ENCODE data around the gene LIMA1. TPM values are rescaled to one million over a fixed set of nuclear protein-coding genes. Genes with fewer than 3 reads are reported as not detected.
A peak's percentile ranks its signal among the peaks of the same experiment; 100 is the strongest.

Gene LIMA1
- total and polyA plus RNA-seq, 9 of the 15 experiments (the other 6 are each of a cell fraction or from before 2014, with no cell fraction given), result 20.2 to 37.8 (median 27.3) TPM

DNA sequence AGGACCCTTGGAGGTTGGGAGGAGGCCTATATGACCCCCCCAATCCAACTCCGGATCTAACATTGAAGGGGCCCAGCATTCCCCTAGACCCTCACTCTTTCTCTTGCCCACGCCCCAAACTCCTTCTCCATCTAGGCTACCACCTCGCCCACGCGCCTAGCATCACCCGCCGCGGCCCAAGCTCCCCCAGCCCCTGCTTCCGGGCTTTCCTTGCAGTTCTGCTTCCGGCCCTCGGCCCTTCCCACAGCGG is 116.6 kb downstream of the LIMA1 start (continued):
- TF ChIP-seq, protein P1, sequence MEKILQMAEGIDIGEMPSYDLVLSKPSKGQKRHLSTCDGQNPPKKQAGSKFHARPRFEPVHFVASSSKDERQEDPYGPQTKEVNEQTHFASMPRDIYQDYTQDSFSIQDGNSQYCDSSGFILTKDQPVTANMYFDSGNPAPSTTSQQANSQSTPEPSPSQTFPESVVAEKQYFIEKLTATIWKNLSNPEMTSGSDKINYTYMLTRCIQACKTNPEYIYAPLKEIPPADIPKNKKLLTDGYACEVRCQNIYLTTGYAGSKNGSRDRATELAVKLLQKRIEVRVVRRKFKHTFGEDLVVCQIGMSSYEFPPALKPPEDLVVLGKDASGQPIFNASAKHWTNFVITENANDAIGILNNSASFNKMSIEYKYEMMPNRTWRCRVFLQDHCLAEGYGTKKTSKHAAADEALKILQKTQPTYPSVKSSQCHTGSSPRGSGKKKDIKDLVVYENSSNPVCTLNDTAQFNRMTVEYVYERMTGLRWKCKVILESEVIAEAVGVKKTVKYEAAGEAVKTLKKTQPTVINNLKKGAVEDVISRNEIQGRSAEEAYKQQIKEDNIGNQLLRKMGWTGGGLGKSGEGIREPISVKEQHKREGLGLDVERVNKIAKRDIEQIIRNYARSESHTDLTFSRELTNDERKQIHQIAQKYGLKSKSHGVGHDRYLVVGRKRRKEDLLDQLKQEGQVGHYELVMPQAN (IDR thresholded peaks at IDR 0.05; ENCODE audit: borderline replicate concordance), result 0 out of 2 replicates have a peak, but pooled peaks have one; percentile 44
- TF ChIP-seq EP400 (IDR thresholded peaks at IDR 0.05) (0 out of 2 replicates have a peak, but pooled peaks have one; percentile 0), CC2D1A (IDR thresholded peaks at IDR 0.05) (no peak), FOS (IDR thresholded peaks at IDR 0.05; ENCODE audit: extremely low read depth, insufficient read length) (no peak), ELF1 (tag; IDR thresholded peaks at IDR 0.05) (peak; percentile 69; the same call in 1 of the 2 replicates), SUPT5H (IDR thresholded peaks at IDR 0.05) (0 out of 2 replicates have a peak, but pooled peaks have one; percentile 18)
- TF ChIP-seq, protein P2, sequence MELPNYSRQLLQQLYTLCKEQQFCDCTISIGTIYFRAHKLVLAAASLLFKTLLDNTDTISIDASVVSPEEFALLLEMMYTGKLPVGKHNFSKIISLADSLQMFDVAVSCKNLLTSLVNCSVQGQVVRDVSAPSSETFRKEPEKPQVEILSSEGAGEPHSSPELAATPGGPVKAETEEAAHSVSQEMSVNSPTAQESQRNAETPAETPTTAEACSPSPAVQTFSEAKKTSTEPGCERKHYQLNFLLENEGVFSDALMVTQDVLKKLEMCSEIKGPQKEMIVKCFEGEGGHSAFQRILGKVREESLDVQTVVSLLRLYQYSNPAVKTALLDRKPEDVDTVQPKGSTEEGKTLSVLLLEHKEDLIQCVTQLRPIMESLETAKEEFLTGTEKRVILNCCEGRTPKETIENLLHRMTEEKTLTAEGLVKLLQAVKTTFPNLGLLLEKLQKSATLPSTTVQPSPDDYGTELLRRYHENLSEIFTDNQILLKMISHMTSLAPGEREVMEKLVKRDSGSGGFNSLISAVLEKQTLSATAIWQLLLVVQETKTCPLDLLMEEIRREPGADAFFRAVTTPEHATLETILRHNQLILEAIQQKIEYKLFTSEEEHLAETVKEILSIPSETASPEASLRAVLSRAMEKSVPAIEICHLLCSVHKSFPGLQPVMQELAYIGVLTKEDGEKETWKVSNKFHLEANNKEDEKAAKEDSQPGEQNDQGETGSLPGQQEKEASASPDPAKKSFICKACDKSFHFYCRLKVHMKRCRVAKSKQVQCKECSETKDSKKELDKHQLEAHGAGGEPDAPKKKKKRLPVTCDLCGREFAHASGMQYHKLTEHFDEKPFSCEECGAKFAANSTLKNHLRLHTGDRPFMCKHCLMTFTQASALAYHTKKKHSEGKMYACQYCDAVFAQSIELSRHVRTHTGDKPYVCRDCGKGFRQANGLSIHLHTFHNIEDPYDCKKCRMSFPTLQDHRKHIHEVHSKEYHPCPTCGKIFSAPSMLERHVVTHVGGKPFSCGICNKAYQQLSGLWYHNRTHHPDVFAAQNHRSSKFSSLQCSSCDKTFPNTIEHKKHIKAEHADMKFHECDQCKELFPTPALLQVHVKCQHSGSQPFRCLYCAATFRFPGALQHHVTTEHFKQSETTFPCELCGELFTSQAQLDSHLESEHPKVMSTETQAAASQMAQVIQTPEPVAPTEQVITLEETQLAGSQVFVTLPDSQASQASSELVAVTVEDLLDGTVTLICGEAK (IDR thresholded peaks at IDR 0.05), result 0 out of 2 replicates have a peak, but pooled peaks have one; percentile 68
- TF ChIP-seq, protein P2 (CRISPR knock-in tag; IDR thresholded peaks at IDR 0.05), result no peak
